Measurements from ENCODE around the gene RFXANK.
"Not testable (repeated sequence)": the region's sequence is repeated elsewhere in the genome, so short reads cannot be mapped to it uniquely, and the experiment has no call there.

RFXANK gene

GRCh38 chr19:19170053-19170872 is 21.8 kb upstream of the RFXANK start, which contains the start of gene MEF2B:
Gene MEF2B (minus strand): TSS chr19:19170263. CDS start chr19:19150735, 19,528 bp downstream.
- peak; percentile 98 for DNase-seq (ENCODE audit: low spot score)

DNA sequence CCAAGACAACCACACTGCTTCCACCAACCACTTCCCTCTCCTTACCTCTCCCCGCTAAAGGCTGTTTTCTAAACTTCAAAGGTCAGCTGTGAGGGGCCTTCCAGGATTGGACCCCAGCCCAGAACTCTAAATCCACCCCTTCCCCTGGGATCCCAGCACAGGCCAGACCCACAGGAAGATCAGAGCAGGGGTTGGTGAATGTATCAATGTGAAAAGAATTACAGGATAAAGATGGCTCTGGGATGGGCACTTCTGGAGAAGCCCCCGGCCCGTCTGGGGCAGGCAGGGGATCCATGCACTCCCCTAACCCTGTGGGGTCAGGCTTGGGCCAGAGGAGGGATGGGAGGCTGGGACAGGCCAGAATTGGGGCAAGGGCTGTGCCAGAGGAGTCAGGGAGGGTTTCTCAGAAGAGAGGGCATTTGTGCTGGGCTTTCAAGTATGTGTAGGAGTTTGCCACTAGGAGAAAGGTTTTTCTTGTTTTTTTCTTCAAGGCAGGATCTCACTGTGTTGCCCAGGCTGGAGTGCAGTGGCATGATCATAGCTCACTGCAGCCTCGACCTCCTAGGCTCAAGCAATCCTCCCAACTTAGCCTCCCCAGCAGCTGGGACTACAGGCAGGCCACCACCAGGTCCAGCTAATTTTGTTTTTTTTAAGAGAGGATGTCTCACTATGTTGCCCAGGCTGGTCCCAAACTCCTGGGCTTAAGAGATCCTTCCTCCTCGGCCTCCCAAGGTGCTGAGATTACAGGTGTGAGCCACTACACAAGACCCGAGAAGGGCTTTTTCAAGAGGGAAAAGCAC is 21.0 kb upstream of the RFXANK start:
- DNase-seq (ENCODE audit: low spot score): no peak

DNA sequence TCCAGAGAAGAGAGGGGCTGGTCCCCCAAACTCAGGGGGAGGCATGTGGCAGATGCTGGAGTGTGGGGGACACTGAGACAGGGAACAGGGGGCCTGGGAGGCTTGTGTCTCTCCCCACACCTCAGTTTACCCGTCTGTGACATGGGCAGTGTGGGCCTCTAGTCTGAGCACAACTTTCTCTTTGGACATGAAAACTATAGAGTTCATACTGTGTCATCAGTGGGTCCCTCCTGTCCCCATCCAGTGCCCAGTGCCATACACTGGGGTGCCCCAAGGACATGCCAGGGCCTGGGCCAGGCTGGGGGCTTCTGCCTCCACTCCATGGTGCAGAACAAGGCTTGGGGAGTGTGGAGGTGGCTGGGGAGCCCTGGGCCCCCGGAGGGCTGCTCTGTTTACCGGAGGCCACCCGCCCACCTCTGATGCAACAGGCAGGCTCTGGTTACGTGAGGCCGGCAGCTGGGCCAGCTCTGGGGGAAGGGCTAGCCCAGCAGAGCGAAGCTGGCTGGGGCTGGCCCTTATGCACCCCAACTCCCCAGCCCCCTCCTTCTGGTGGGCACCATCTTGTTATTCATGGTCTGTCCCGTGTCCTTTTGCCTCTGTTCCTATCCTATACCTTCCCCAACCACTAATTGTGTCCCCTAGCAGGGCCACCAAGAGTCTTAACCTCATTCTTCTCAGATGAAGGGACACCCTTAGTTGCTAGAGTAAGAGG is 20.1 kb upstream of the RFXANK start:
- DNase-seq (ENCODE audit: low spot score): no peak

DNA sequence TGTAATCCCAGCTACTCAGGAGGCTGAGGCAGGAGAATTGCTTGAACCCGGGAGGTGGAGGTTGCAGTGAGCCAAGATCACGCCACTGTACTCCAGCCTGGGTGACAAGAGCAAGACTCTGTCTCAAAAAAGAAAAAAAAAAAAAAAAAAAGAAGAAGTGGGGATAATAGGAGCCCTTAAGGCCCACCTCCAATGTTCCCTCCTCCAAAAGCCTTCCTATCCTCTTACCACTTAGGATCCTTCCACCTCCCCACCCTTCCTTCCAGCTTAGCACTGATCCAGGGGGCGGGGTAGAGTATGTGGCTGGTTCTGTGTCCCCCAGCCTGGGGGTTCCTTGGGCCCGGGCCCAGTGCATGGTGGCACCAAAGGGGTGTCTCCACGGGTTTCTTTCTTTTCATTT is 18.8 kb upstream of the RFXANK start:
- DNase-seq (ENCODE audit: low spot score): not testable (repeated sequence)

DNA sequence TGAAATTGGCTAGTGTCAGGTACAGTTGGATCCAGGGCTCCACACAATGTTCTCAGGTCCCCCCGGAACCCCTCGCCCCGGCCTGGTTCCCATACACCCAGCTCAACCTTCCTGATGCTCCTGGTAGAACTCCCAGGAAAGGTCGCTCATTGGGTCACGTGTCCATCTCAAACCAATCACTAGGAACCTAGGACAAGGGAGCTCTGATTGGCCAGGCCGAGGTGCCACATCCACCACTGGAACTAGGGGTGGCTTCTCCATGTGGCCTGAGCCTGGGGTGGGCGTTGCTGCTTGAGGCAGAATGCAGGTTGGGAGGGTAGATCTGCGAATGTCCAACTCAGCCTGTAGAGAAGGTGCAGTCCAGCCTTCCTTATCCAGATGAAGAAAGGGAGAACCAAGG is 15.1 kb upstream of the RFXANK start:
- DNase-seq (ENCODE audit: low spot score): no peak

DNA sequence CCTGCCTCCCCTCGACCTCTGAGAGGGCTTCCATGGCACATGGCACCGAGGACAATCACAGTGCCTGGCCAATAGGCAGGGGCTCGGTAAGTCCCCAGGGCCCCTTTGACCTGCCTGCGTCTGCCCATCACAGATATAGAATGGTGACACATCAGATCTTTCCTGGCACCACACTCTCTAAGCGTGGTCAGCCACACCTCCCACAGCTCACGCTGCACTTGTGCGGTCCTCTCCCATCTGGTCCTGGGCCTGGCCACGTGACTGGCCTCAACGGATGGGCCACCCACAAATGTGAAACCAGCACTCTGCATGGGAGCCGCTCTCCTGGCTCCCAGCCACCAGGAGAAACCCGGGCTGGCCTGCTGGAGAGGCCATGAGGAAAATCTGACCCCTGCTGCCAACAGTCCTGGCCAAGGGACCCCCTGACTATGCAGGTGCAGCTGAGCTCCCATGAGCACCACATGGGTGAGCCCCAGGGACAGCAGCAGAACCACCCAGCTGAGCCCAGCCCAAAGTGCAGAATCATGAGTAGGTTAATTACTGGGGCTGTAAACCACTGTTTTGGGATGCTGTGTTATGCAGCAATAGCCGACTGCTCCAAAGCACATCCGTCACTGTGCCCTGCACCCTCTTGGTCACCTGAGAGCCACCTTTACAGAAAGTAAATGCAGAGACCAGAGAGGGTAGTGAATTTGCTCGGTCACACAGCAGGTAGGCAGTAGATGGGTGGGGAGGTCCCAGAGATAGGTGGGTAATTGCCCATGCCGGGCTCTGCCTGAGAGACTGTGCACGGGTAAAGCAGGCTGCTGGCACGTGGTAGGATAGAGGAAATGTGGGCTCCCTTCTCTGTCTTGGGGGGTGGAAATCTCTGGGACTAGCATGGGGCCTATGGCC is 12.3 kb upstream of the RFXANK start:
- no peak for DNase-seq (ENCODE audit: low spot score)

DNA sequence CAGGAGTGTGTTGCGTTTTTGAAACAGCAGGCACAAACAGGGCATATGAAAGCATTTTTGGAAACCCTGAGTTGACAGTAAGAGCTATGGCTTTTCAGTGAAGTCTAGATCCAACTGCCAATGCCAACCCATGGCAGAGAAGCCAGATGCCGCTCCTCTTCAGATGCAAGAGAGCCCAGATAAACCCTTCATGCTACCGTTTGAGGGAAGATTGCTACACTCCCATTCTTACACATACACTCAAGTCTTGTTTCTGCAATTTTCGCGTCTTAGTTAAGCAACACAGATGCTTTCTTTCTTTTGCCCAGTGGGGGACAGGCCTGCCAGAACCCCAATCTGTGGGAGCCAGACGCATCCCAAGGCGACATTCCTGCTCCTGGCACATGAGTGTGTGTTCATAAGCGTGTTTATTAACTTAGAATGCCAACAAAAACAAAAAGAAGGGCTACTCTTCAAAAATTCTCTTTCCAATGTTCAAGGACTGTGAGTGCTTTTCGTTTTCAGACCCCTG is 10.5 kb upstream of the RFXANK start:
- no peak for DNase-seq (ENCODE audit: low spot score)

DNA sequence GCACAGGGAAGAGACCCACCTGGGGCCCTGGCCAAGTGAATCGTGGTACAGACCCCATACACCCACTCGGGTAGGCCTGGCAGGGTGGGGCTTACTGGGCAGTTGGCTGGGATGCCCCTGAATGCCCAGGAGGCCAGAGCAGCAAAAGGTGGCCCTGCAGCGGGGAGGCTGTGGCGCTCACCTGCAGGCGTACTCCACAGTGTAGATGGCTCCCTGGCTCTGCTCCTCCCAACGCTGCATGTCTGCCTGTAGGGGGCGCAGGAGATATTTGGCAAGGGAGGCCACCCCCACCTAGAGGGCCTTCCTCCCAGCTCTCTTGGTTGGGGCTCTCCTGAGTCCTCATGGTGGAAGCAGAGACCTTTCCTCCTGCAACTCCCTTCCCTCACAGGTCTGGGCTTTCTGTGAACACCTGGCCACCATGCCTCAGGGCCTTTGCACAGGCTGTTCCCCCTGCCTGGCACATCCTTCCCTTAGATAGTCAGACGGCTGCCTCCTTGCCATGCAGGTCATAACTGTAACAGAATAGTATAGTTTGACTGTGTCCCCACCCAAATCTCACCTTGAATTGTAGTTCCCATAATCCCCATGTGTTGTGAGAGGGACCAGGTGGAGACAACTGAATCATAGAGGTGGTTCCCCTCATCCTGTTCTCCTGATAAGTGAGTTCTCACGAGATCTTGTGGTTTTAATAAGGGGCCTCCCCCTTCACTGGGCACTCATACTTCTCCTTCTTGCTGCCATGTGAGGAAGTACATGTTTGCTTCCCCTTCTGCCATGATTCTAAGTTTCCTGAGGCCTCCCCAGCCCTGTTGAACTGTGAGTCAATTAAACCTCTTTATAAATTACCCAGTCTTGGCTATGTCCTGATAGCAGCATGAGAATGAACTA is 6.0 kb upstream of the RFXANK start:
- DNase-seq (ENCODE audit: low spot score): peak; percentile 81

DNA sequence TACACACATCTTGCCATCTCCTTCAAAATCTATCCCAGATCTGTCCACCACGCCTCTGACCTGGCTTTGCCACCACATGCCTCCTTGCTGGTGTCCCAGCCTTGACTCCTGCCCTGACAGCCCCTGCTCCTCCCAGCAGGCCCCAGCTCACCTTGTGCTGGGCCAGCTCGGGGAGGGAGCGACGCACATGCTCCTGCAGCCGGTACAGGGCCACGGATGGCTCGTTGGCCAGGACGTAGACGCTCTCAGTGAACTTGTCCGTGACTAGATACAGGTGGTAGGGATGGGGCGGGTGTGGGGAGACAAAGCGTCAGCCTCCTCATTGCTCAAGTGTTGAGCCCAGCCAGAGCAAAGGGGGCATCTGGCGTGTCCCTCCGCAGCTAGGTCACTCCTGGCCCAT is 5.3 kb upstream of the RFXANK start:
- no peak for DNase-seq (ENCODE audit: low spot score)

GRCh38 chr19:19191768-19192077 is 335 bp upstream of the RFXANK start:
- DNase-seq (ENCODE audit: low spot score): no peak

DNA sequence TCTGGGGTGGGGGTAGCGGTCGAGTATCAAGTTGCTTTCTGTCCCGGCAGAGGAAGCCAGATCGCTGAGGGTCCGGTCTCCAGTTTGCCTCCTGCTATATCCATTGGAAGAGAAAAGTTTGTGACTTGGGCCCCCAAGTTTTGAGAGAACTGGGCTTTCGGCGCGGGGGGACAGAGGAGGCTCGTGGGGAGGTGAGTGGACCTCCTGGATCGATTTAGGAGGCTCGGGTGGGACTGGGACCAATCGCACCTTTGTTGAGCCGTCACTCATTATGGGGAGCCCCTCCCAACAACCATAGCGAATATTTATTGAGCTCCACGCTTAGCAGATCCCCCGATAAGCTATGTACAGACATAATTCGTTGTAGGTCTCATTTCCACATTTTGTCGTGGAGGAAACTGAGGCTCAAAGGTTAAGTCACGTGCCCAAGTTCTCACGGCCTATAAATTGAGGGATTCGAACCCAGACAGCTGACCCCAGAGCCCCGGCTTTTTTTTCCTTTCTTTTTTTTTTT is 909 bp downstream of the RFXANK start:
- DNase-seq (ENCODE audit: low spot score): no peak

DNA sequence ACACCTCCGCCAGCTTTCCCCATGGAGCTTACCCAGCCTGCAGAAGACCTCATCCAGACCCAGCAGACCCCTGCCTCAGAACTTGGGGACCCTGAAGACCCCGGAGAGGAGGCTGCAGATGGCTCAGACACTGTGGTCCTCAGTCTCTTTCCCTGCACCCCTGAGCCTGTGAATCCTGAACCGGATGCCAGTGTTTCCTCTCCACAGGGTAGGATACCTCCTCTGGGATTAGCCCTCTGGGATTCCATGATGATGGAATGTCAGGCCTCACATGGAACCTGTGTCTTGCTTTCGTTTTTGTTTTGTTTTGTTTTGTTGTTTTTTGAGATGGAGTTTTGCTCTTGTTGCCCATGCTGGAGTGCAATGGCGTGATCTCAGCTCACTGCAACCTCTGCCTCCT is 1.9 kb downstream of the RFXANK start:
- DNase-seq (ENCODE audit: low spot score): no peak

GRCh38 chr19:19201697-19202630 is 9.9 kb downstream of the RFXANK start:
- no peak for DNase-seq (ENCODE audit: low spot score)

DNA sequence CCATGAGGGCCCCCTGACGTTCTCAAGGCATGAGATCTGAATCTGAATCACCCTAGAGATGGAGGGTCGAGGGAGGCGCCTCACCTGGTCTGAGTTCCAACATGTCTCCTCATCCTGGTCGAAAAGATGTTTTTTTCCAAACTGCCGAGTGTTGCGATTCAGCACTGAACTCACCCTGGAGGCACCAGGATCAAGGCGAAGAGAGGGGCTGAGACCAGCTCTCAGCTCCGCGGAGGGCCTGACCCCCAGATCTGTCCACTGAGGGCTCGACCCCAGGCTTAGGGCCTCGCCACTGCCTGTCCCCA is 10.6 kb downstream of the RFXANK start:
- DNase-seq (ENCODE audit: low spot score): no peak

DNA sequence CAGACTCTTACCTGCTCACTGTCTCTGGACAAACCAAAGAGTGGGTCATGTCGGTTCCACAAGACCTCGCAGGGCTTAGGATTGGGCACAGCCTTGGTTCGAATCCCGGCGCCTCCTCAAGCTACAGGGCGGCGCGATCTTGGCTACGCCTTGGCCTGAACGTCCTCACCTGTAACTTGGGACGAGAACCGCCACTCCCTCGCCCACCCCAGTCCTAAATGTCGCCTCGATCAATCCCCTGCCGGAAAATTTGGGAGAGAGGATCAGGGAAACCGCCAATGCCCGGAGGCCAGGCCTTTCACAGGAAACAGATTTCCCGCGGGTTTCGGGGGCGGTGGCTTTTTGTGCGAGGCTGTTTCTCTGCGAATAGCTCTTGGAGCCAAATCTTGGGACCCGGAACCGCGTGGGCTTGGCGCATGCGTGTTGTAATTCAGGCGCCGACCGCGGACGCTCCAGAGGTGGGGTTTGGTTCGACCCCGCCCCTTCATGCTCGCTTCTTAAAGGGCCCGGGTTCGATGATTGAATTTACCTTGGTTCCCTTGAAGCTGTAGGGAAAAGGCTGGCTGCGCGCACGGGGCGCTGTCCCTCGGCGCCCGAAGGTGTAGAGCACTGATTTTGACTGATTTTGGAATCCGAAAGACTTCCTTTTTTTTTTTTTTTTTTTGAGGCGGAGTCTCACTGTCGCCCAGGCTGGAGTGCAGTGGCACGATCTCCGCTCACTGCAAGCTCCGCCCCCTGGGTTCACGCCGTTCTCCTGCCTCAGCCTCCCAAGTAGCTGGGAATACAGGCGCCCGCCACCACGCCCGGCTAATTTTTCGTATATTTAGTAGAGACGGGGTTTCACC is 11.2 kb downstream of the RFXANK start, which contains the start of gene NR2C2AP:
Gene NR2C2AP, minus strand, starts transcription at position 403 of the 845 bp plus-strand sequence. Its CDS starts 354 bp downstream, at position 49.
- DNase-seq (ENCODE audit: low spot score): peak; percentile 98

DNA sequence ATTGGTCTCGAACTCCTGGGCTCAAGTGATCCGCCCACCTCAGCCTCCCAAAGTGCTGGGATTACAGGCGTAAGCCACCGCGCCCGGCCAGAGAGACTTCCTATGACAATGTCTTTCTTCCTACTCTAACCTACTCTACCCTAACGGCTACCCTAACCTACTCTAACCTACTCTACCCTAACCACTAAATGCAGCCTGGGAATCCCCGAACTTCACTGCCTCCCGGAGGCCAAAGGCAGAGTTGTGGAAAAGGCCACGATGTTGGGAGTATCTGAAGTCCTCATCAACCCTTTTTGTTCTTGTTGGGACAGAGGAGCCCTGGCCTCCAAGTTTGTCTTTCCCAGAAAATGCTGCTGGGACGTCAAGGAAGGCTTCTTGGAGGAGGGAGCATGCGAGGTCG is 12.1 kb downstream of the RFXANK start:
- DNase-seq (ENCODE audit: low spot score): no peak

DNA sequence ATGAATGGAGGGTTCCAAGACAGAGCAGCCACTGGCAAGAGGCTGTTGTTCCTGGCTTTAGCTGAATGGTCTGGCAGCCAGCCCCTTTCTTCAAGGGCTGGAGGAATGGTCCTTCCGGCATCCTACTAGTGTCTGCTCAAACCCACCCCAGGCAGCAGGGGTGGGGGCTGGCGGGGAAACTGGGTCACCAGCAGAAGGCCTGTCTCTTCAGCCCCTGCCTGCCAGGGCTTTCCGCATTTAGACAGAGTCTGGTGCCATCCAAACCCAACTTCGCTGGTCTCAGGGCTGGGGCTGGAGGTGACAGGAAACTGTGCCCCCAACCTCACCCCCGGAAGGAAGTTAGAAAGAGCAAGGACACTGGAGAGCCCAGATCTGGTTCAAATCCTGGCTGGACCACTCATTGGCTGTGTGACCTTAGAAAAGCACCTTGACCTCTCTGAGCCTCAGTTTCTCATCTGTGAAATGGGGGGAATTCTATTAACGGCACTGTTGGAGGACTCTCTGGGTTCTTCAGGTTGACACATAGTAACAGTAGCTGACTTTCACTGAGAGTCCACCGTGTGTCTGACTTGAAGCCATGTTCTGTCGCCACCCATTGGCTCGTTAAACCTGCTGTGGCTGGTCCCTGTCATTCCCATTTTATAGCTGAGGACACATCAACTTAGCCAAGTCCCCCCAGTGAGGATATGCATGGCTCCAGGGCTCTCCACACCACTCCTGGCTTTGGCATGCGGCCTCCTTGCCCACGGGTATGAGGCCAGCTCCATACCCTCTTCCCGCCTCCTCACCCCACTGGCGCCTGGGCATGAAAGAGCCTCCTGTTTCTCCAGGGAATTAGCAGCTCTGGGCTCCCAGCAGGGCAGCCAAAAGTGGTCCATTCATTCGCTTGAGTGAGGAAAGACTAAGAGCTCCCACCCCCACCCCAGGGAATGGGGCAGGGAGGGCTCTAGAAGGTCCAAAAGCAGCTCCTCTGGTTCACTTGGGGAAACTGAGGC is 13.7 kb downstream of the RFXANK start:
- no peak for DNase-seq (ENCODE audit: low spot score)
